GM23338 (cell line): ENCODE measurements around the gene CLCN6. TPM values are rescaled to one million over a fixed set of nuclear protein-coding genes. Genes with fewer than 3 reads are reported as not detected.

Experiments
- ATAC-seq: fragments of 200-7000 bp; cut with Tn5 transposase; 3 replicates; pipeline ENCODE4 v1.9.1; 2020
- DNase-seq: peaks from one replicate; pipeline ENCODE4 v3.0.0-alpha.2; 2015; ENCODE audit warnings: low spot score
- H2AFZ ChIP-seq: fragments of 200-600 bp; sonication (generic); 2 replicates; pipeline ENCODE4 v1.8.0; 2016; ENCODE audit warnings: antibody characterized with exemption, mild to moderate bottlenecking, moderate library complexity
- H3F3A ChIP-seq: fragments of 200-600 bp; sonication (generic); replicated peaks from 2 replicates; pipeline ENCODE4 v1.8.0; 2017; ENCODE audit warnings: antibody characterized with exemption, mixed run types, low read depth
- H3K27ac ChIP-seq: fragments of 200-600 bp; sonication (generic); 2 replicates; pipeline ENCODE4 v1.6.1; 2016; ENCODE audit warnings: low read depth
- H3K27me3 ChIP-seq: fragments of 200-600 bp; sonication (generic); 2 replicates; pipeline ENCODE4 v1.8.0; 2016; ENCODE audit warnings: mild to moderate bottlenecking, mixed run types, moderate library complexity; ENCODE audit not compliant: insufficient read depth
- H3K36me3 ChIP-seq: fragments of 200-600 bp; sonication (generic); 2 replicates; pipeline ENCODE4 v1.8.0; 2016; ENCODE audit warnings: mild to moderate bottlenecking; ENCODE audit not compliant: insufficient read depth
- H3K4me1 ChIP-seq: fragments of 200-600 bp; sonication (generic); 2 replicates; pipeline ENCODE4 v1.8.0; 2016; ENCODE audit warnings: mild to moderate bottlenecking, moderate library complexity; ENCODE audit not compliant: insufficient read depth
- H3K4me2 ChIP-seq: fragments of 200-600 bp; sonication (generic); 2 replicates; pipeline ENCODE4 v1.7.1; 2017; ENCODE audit warnings: mixed run types
- H3K4me3 ChIP-seq: fragments of 200-600 bp; sonication (generic); 2 replicates; pipeline ENCODE4 v1.6.1; 2016; ENCODE audit warnings: mixed run types
- H3K79me2 ChIP-seq: fragments of 200-600 bp; sonication (generic); replicated peaks from 2 replicates; pipeline ENCODE4 v1.8.0; 2017; ENCODE audit warnings: mild to moderate bottlenecking; ENCODE audit not compliant: insufficient read depth
- H3K9me2 ChIP-seq: fragments of 200-600 bp; sonication (generic); 2 replicates; pipeline ENCODE4 v1.8.0; 2017; ENCODE audit not compliant: insufficient read depth
- H4K20me1 ChIP-seq: fragments of 200-600 bp; sonication (generic); replicated peaks from 2 replicates; pipeline ENCODE4 v1.8.0; 2017; ENCODE audit warnings: mild to moderate bottlenecking; ENCODE audit not compliant: insufficient read depth
- H3K27ac Mint-ChIP-seq: 2 replicates; pipeline ENCODE4 v1.8.0; 2020; ENCODE audit warnings: inconsistent platforms, mild to moderate bottlenecking, moderate library complexity, mixed read lengths
- H3K27me3 Mint-ChIP-seq: 3 replicates; pipeline ENCODE4 v1.8.0; 2022; ENCODE audit warnings: low read depth, mild to moderate bottlenecking, moderate library complexity, mixed read lengths, inconsistent platforms; ENCODE audit not compliant: insufficient read depth, poor library complexity
- H3K36me3 Mint-ChIP-seq: 3 replicates; pipeline ENCODE4 v1.8.0; 2021; ENCODE audit warnings: low read depth, mild to moderate bottlenecking, inconsistent platforms, moderate library complexity, mixed read lengths
- H3K4me1 Mint-ChIP-seq: 3 replicates; pipeline ENCODE4 v1.8.0; 2020; ENCODE audit warnings: mild to moderate bottlenecking, inconsistent platforms, mixed read lengths
- H3K4me3 Mint-ChIP-seq: 3 replicates; pipeline ENCODE4 v1.8.0; 2021; ENCODE audit warnings: moderate library complexity, mild to moderate bottlenecking, inconsistent platforms, mixed read lengths
- H3K9me3 Mint-ChIP-seq: 3 replicates; pipeline ENCODE4 v1.8.0; 2020; ENCODE audit warnings: moderate library complexity, mild to moderate bottlenecking, inconsistent platforms, mixed read lengths
- EZH2 ChIP-seq: fragments of 200-600 bp; sonication (generic); IDR thresholded peaks from one replicate; pipeline ENCODE4 v1.8.0; 2017; ENCODE audit warnings: antibody characterized with exemption, mild to moderate bottlenecking, low read depth; ENCODE audit not compliant: unreplicated experiment
- EZH2phosphoT487 ChIP-seq: fragments of 200-600 bp; sonication (generic); IDR thresholded peaks from one replicate; pipeline ENCODE4 v1.8.1; 2018; ENCODE audit warnings: antibody characterized with exemption; ENCODE audit not compliant: unreplicated experiment
- JUNB ChIP-seq: IDR thresholded peaks from one replicate; pipeline ENCODE4 v1.6.1; 2016; ENCODE audit warnings: antibody characterized with exemption; ENCODE audit not compliant: unreplicated experiment
- REST ChIP-seq: IDR thresholded peaks from one replicate; pipeline ENCODE4 v1.6.1; 2018; ENCODE audit warnings: antibody characterized with exemption; ENCODE audit not compliant: unreplicated experiment
- ZNF114 ChIP-seq: fragments of 250-450 bp; sonication (Bioruptor Pico); IDR thresholded peaks from 2 replicates; pipeline ENCODE4 v1.5.0; 2020; ENCODE audit warnings: mild to moderate bottlenecking, moderate library complexity
- polyA plus RNA-seq: library from polyadenylated mRNA; unstranded; fragments of >200 nt; fragmentation: Nextera tagmentation; extraction: Ambion mirVana; gene quantifications from 2 replicates; pipeline ENCODE4 v1.2.1, GENCODE V29; 2016
- total RNA-seq: library from RNA; depleted of rRNA; stranded (reverse); fragments of >200 nt; shearing (Covaris generic); gene quantifications from 2 replicates; pipeline ENCODE4 v1.2.3, GENCODE V29; 2014
- TF ChIP-seq, protein P1 (sequence below): IDR thresholded peaks from 2 replicates; pipeline ENCODE4 v1.6.1; 2016; ENCODE audit warnings: antibody characterized with exemption
- TF ChIP-seq, protein P2 (sequence below), 2 experiments: fragments of 200-600 bp in 1 of 2; sonication (generic) in 1 of 2; conservative IDR thresholded peaks; 2 replicates each; pipeline versions ENCODE4 v1.5.1 to v1.6.1; 2016 to 2017; ENCODE audit warnings: antibody characterized with exemption in 2 of 2, low read depth in 2 of 2, mild to moderate bottlenecking in 2 of 2, moderate library complexity in 1 of 2

Gene CLCN6
- total and polyA plus RNA-seq, 2 experiments from 2014 or later = 16.0 to 22.6 TPM

DNA sequence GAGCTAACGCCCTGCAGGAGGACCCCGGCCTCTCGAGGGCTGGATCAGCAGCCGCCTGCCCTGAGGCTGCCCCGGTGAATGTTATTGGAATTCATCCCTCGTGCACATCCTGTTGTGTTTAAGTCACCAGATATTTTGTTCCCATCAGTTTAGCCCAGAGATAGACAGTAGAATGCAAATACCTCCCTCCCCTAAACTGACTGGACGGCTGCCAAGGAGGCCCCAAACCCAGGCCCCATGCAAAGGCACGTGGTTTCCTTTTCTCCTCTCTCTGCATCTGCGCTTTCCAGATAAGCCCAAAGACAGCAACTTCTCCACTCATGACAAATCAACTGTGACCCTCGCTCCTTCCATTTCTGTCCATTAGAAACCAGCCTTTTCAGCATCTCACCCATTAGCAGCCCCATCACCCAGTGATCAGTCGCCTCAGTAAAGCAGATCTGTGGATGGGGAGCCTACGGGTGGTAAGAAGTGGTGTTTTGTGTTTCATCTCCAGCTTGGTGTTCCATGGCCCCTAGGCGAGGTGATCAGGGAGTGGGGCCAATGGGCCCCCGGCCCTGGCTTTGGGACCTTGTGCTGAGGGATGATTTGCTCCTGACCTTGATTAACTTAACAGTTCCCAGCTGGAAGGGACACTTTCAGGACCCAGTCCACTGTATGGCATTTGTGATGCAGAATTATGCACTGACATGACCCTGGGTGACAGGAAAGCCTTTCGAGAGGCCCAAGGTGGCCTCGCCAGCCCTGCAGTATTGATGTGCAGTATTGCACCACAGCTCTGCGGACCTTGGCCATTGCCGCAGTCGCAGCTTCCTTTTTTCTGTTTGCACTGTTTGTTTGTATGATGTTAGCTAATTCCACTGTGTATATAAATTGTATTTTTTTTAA is 36.4 kb downstream of the CLCN6 start (continued):
- TF ChIP-seq REST (no peak), EZH2phosphoT487 (no peak), EZH2 (no peak), JUNB (no peak), ZNF114 (CRISPR knock-in tag) (no peak)
- TF ChIP-seq, protein P1, sequence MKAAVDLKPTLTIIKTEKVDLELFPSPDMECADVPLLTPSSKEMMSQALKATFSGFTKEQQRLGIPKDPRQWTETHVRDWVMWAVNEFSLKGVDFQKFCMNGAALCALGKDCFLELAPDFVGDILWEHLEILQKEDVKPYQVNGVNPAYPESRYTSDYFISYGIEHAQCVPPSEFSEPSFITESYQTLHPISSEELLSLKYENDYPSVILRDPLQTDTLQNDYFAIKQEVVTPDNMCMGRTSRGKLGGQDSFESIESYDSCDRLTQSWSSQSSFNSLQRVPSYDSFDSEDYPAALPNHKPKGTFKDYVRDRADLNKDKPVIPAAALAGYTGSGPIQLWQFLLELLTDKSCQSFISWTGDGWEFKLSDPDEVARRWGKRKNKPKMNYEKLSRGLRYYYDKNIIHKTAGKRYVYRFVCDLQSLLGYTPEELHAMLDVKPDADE = no peak
- TF ChIP-seq, protein P2, sequence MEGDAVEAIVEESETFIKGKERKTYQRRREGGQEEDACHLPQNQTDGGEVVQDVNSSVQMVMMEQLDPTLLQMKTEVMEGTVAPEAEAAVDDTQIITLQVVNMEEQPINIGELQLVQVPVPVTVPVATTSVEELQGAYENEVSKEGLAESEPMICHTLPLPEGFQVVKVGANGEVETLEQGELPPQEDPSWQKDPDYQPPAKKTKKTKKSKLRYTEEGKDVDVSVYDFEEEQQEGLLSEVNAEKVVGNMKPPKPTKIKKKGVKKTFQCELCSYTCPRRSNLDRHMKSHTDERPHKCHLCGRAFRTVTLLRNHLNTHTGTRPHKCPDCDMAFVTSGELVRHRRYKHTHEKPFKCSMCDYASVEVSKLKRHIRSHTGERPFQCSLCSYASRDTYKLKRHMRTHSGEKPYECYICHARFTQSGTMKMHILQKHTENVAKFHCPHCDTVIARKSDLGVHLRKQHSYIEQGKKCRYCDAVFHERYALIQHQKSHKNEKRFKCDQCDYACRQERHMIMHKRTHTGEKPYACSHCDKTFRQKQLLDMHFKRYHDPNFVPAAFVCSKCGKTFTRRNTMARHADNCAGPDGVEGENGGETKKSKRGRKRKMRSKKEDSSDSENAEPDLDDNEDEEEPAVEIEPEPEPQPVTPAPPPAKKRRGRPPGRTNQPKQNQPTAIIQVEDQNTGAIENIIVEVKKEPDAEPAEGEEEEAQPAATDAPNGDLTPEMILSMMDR (conservative IDR thresholded peaks at IDR 0.05; ENCODE audit: low read depth in 2 of 2) = no peak

DNA sequence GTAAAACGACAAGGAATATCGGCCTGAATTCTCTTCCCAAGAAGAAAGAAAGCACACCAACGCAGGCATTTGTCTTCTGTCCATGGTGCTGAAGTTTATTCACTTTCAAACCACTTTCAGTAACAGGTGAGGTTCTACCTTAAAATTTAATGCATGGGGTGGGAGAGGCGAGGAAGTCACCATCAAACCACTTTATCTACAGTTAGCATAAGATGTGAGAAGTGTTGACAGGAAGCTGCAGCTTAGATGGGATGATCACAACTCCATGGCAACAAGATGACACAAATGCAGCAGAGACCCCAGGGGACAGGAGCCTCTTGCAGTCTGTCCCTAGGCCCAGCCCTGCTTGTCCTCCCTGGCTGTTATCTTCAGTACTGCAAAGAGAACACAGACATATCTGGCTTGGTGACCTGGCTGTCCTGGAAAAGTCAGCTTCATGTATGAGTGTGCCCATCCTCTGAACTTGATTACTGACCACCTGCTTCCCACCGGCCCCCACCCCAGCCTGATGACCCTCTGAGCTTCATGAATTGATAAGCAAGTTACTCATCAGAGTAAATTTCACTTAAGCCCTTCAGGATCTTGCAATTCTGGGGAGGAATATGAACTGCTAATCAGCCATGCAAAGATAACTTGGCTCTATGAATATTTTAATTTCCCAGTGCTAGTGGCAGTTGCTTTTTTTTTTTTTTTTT is 39.8 kb downstream of the CLCN6 start:
- Histone ChIP-seq H3K27me3 (no peaks in the 10 kb centered on the region), H3K9me2 (no peaks in the 10 kb centered on the region), H4K20me1 (peaks cover 5% of the 10 kb centered on the region; the same call in 1 of the 2 replicates), H3K4me2 (no peak overlapping the region), H3K27ac (no peak overlapping the region), H2AFZ (no peak overlapping the region), H3K79me2 (no peaks in the 10 kb centered on the region), H3K36me3 (peaks cover 29% of the 10 kb centered on the region; the same call in 1 of the 2 replicates), H3F3A (peaks cover 3% of the 10 kb centered on the region; the same call in 1 of the 2 replicates), H3K4me3 (no peak overlapping the region), H3K4me1 (no peaks in the 10 kb centered on the region)
- Mint-ChIP-seq H3K4me3 (no peak overlapping the region), H3K9me3 (no peaks in the 10 kb centered on the region), H3K27me3 (peaks cover 2% of the 10 kb centered on the region), H3K27ac (no peak overlapping the region), H3K4me1 (no peaks in the 10 kb centered on the region), H3K36me3 (peaks cover 39% of the 10 kb centered on the region)
- DNase-seq = peak; percentile 69
- peak; percentile 35; the same call in 1 of the 3 replicates for ATAC-seq
- TF ChIP-seq JUNB = no peak
- TF ChIP-seq REST = peak; percentile 83
